Liver (tissue), 9 donors: ENCODE data around the gene DEPDC5. TPM values are rescaled to one million over a fixed set of nuclear protein-coding genes. Genes with fewer than 3 reads are reported as not detected.

Experiments used
- DNase-seq: peaks from one replicate; pipeline ENCODE4 v3.0.0-alpha.2; 2017; ENCODE audit warnings: low spot score
- H3K27ac ChIP-seq, 2 donors: one replicate each; pipeline ENCODE4 v1.7.0; 2013; ENCODE audit warnings: inconsistent platforms in 2 of 2, low read length in 2 of 2, control low read depth in 1 of 2, low read depth in 1 of 2, mild to moderate bottlenecking in 1 of 2
- H3K27me3 ChIP-seq, 4 donors: one replicate each; pipeline versions ENCODE4 v1.6.1 to v1.7.0; 2013; ENCODE audit warnings: low read length in 3 of 4, inconsistent platforms in 1 of 4, mild to moderate bottlenecking in 1 of 4, moderate library complexity in 1 of 4; ENCODE audit not compliant: control insufficient read depth in 4 of 4, insufficient read depth in 4 of 4
- H3K36me3 ChIP-seq, 4 donors: one replicate each; pipeline versions ENCODE4 v1.6.1 to v1.7.0; 2013; ENCODE audit warnings: low read length in 3 of 4, mild to moderate bottlenecking in 3 of 4, low read depth in 1 of 4, moderate library complexity in 1 of 4; ENCODE audit not compliant: control insufficient read depth in 4 of 4, insufficient read depth in 3 of 4
- H3K4me1 ChIP-seq, 4 donors: one replicate each; pipeline versions ENCODE4 v1.6.1 to v1.7.0; 2013; ENCODE audit warnings: low read length in 3 of 4, mild to moderate bottlenecking in 3 of 4, moderate library complexity in 1 of 4; ENCODE audit not compliant: control insufficient read depth in 4 of 4, insufficient read depth in 4 of 4
- H3K4me3 ChIP-seq, 3 donors: one replicate each; pipeline versions ENCODE4 v1.6.1 to v1.7.0; 2013; ENCODE audit warnings: low read length in 3 of 3, control low read depth in 1 of 3, low read depth in 1 of 3, mild to moderate bottlenecking in 1 of 3
- H3K9ac ChIP-seq, 2 donors: one replicate each; pipeline ENCODE4 v1.7.0; 2013; ENCODE audit warnings: low read length in 2 of 2, mild to moderate bottlenecking in 2 of 2, moderate library complexity in 2 of 2, control low read depth in 1 of 2, low read depth in 1 of 2
- H3K9me3 ChIP-seq, 4 donors: one replicate each; pipeline versions ENCODE4 v1.6.1 to v1.7.0; 2013; ENCODE audit warnings: low read length in 3 of 4; ENCODE audit not compliant: control insufficient read depth in 4 of 4
- EGR1 ChIP-seq, 2 donors: IDR thresholded peaks; 2 replicates each; pipeline ENCODE4 v1.6.1; 2016 to 2018; ENCODE audit warnings: antibody characterized with exemption in 2 of 2, low read depth in 2 of 2
- FOXA1 ChIP-seq: IDR thresholded peaks from 2 replicates; pipeline ENCODE4 v1.6.1; 2016; ENCODE audit warnings: antibody characterized with exemption
- FOXA2 ChIP-seq: IDR thresholded peaks from 2 replicates; pipeline ENCODE4 v1.6.1; 2016; ENCODE audit warnings: antibody characterized with exemption
- GABPA ChIP-seq, 2 donors: IDR thresholded peaks in 1 of 2; conservative IDR thresholded peaks in 1 of 2; 2 replicates each; pipeline ENCODE4 v1.6.1; 2016; ENCODE audit warnings: antibody characterized with exemption in 2 of 2, mild to moderate bottlenecking in 1 of 2, moderate library complexity in 1 of 2
- HNF4A ChIP-seq, 2 donors: conservative IDR thresholded peaks; 2 replicates each; pipeline ENCODE4 v1.6.1; 2016; ENCODE audit warnings: antibody characterized with exemption in 2 of 2, mild to moderate bottlenecking in 2 of 2
- HNF4G ChIP-seq: IDR thresholded peaks from 2 replicates; pipeline ENCODE4 v1.6.1; 2016; ENCODE audit warnings: antibody characterized with exemption
- JUND ChIP-seq, 2 donors: IDR thresholded peaks; 2 replicates each; pipeline ENCODE4 v1.6.1; 2016; ENCODE audit warnings: antibody characterized with exemption in 2 of 2
- NR2F2 ChIP-seq: IDR thresholded peaks from 2 replicates; pipeline ENCODE4 v1.6.1; 2016; ENCODE audit warnings: antibody characterized with exemption
- RAD21 ChIP-seq, 2 donors: IDR thresholded peaks; 2 replicates each; pipeline ENCODE4 v1.6.1; 2016; ENCODE audit warnings: antibody characterized with exemption in 2 of 2, mild to moderate bottlenecking in 2 of 2
- RXRA ChIP-seq, 2 donors: IDR thresholded peaks; 2 replicates each; pipeline ENCODE4 v1.6.1; 2017 to 2018; ENCODE audit warnings: antibody characterized with exemption in 2 of 2, mild to moderate bottlenecking in 1 of 2
- SP1 ChIP-seq: IDR thresholded peaks from 2 replicates; pipeline ENCODE4 v1.6.1; 2018; ENCODE audit warnings: antibody characterized with exemption, mild to moderate bottlenecking
- TAF1 ChIP-seq: conservative IDR thresholded peaks from 2 replicates; pipeline ENCODE4 v1.6.1; 2016; ENCODE audit warnings: antibody characterized with exemption, mild to moderate bottlenecking
- YY1 ChIP-seq: IDR thresholded peaks from 2 replicates; pipeline ENCODE4 v1.6.1; 2016; ENCODE audit warnings: antibody characterized with exemption, mild to moderate bottlenecking
- WGBS: extraction: QIAGEN DNeasy Blood & Tissue Kit; methylation state at CpG from one replicate; pipeline ENCODE4 v1.1.7; 2013; 5-methylcytosine and 5-hydroxymethylcytosine counted together
- polyA plus RNA-seq, 2 donors: library from polyadenylated mRNA; stranded (reverse) in 1 of 2; unstranded in 1 of 2; fragments of 200-250 nt in 1 of 2; fragments of >200 nt in 1 of 2; fragmentation: Nextera tagmentation in 1 of 2; extraction: Ambion mirVana in 1 of 2; gene quantifications; one replicate each; pipeline versions ENCODE4 v1.2.1 to v1.2.3, GENCODE V29; 2013 to 2015
- total RNA-seq, 2 donors: library from RNA; depleted of rRNA; stranded (reverse); fragments of >200 nt; gene quantifications; one replicate each; pipeline ENCODE4 v1.2.3, GENCODE V29; 2014
- TF ChIP-seq, protein P1 (sequence below): fragments of 150-350 bp; IDR thresholded peaks from 2 replicates; pipeline ENCODE4 v1.5.1; 2017; ENCODE audit warnings: improper control_type of control experiment, low read depth, low read length; ENCODE audit not compliant: missing input control
- TF ChIP-seq, protein P2 (sequence below): IDR thresholded peaks from 2 replicates; pipeline ENCODE4 v1.6.1; 2016; ENCODE audit warnings: antibody characterized with exemption
- TF ChIP-seq, protein P3 (sequence below): IDR thresholded peaks from 2 replicates; pipeline ENCODE4 v1.6.1; 2016; ENCODE audit warnings: antibody characterized with exemption
- TF ChIP-seq, protein P4 (sequence below): IDR thresholded peaks from 2 replicates; pipeline ENCODE4 v1.6.1; 2016; ENCODE audit warnings: antibody characterized with exemption
- TF ChIP-seq, protein P5 (sequence below): IDR thresholded peaks from 2 replicates; pipeline ENCODE4 v1.6.1; 2016; ENCODE audit warnings: antibody characterized with exemption, mild to moderate bottlenecking
- donor health status: healthy.
- donor health status: healthy.
- donor health status: healthy.
- donor health status: healthy.
- donor health status: healthy.

Gene DEPDC5
- total and polyA plus RNA-seq, 4 donors: 5.5 to 19.4 (median 12.6) TPM

DNA sequence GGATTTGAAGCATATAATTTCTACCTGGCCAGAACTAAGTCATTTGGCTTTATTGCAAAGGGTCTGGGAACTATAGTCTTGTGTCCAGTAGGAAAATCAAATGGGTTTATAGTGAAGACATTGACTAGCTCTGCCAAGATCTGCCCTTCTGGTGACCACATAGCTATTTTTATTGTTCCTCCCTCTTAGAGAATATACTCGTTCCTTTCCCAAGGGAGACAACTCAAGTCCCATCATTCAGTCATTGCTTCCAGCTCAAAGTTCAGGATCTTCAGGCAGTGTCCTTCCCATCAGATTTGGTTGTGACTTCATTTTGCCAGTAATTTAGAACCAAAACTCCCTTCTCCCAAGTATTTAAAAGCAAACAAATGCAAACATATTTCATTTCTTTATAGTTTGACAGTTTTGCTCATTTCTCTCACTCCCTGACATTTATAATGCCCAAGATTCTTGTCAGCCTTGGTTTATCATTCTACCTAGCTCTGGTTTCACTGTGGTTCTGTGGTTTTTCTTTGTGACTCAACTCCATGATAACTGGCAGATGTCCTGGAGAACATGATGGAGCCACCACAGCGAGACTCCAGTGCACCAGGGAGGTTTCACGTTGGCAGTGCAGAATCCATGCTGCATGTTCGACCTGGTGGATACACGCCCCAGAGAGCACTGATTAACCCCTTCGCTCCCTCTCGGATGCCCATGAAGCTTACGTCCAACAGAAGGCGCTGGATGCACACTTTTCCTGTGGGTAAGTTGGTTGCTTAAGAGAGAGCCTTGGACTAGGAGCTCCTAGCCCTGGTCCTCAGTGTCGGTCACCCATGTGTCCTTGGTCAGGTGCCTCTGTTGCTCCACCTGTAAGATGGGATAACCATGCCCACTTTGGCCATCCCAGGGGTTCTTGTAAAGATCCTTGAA lies 64.9 kb downstream of the DEPDC5 start:
- WGBS: 87% methylated on average over 10 of the region's 10 CpGs

More for the DNA sequence above, 64.9 kb downstream of the DEPDC5 start:
- DNase-seq: no peak
- no peaks in the 10 kb centered on the region for H3K27me3 ChIP-seq
- H3K9me3 ChIP-seq: no peaks in the 10 kb centered on the region
- H3K4me3 ChIP-seq: no peak overlapping the region
- no peak overlapping the region for H3K27ac ChIP-seq
- H3K36me3 ChIP-seq: peaks cover 0 to 61% (median 51%) of the 10 kb centered on the region in 4 donors
- peaks cover 4 to 23% (median 20%) of the 10 kb centered on the region in 4 donors for H3K4me1 ChIP-seq
- TF ChIP-seq HNF4G: no peak
- TF ChIP-seq RAD21 (IDR thresholded peaks at IDR 0.05): no peak
- TF ChIP-seq YY1: no peak
- TF ChIP-seq, protein P1, sequence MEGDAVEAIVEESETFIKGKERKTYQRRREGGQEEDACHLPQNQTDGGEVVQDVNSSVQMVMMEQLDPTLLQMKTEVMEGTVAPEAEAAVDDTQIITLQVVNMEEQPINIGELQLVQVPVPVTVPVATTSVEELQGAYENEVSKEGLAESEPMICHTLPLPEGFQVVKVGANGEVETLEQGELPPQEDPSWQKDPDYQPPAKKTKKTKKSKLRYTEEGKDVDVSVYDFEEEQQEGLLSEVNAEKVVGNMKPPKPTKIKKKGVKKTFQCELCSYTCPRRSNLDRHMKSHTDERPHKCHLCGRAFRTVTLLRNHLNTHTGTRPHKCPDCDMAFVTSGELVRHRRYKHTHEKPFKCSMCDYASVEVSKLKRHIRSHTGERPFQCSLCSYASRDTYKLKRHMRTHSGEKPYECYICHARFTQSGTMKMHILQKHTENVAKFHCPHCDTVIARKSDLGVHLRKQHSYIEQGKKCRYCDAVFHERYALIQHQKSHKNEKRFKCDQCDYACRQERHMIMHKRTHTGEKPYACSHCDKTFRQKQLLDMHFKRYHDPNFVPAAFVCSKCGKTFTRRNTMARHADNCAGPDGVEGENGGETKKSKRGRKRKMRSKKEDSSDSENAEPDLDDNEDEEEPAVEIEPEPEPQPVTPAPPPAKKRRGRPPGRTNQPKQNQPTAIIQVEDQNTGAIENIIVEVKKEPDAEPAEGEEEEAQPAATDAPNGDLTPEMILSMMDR: no peak
- no peak for TF ChIP-seq RXRA (IDR thresholded peaks at IDR 0.05)
- no peak for TF ChIP-seq EGR1 (IDR thresholded peaks at IDR 0.05; ENCODE audit: low read depth in 2 of 2)
- no peak for TF ChIP-seq GABPA (IDR thresholded peaks at IDR 0.05 in 1 of 2, conservative IDR thresholded peaks at IDR 0.05 in 1 of 2)
- TF ChIP-seq, protein P2, sequence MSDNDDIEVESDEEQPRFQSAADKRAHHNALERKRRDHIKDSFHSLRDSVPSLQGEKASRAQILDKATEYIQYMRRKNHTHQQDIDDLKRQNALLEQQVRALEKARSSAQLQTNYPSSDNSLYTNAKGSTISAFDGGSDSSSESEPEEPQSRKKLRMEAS: no peak
- no peak for TF ChIP-seq JUND (IDR thresholded peaks at IDR 0.05)
- TF ChIP-seq, protein P3, sequence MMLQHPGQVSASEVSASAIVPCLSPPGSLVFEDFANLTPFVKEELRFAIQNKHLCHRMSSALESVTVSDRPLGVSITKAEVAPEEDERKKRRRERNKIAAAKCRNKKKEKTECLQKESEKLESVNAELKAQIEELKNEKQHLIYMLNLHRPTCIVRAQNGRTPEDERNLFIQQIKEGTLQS: no peak
- no peak for TF ChIP-seq FOXA1
- no peak for TF ChIP-seq HNF4A (conservative IDR thresholded peaks at IDR 0.05)
- no peak for TF ChIP-seq NR2F2
- TF ChIP-seq TAF1: no peak
- TF ChIP-seq, protein P4, sequence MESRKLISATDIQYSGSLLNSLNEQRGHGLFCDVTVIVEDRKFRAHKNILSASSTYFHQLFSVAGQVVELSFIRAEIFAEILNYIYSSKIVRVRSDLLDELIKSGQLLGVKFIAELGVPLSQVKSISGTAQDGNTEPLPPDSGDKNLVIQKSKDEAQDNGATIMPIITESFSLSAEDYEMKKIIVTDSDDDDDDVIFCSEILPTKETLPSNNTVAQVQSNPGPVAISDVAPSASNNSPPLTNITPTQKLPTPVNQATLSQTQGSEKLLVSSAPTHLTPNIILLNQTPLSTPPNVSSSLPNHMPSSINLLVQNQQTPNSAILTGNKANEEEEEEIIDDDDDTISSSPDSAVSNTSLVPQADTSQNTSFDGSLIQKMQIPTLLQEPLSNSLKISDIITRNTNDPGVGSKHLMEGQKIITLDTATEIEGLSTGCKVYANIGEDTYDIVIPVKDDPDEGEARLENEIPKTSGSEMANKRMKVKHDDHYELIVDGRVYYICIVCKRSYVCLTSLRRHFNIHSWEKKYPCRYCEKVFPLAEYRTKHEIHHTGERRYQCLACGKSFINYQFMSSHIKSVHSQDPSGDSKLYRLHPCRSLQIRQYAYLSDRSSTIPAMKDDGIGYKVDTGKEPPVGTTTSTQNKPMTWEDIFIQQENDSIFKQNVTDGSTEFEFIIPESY: no peak
- TF ChIP-seq, protein P5, sequence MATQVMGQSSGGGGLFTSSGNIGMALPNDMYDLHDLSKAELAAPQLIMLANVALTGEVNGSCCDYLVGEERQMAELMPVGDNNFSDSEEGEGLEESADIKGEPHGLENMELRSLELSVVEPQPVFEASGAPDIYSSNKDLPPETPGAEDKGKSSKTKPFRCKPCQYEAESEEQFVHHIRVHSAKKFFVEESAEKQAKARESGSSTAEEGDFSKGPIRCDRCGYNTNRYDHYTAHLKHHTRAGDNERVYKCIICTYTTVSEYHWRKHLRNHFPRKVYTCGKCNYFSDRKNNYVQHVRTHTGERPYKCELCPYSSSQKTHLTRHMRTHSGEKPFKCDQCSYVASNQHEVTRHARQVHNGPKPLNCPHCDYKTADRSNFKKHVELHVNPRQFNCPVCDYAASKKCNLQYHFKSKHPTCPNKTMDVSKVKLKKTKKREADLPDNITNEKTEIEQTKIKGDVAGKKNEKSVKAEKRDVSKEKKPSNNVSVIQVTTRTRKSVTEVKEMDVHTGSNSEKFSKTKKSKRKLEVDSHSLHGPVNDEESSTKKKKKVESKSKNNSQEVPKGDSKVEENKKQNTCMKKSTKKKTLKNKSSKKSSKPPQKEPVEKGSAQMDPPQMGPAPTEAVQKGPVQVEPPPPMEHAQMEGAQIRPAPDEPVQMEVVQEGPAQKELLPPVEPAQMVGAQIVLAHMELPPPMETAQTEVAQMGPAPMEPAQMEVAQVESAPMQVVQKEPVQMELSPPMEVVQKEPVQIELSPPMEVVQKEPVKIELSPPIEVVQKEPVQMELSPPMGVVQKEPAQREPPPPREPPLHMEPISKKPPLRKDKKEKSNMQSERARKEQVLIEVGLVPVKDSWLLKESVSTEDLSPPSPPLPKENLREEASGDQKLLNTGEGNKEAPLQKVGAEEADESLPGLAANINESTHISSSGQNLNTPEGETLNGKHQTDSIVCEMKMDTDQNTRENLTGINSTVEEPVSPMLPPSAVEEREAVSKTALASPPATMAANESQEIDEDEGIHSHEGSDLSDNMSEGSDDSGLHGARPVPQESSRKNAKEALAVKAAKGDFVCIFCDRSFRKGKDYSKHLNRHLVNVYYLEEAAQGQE: no peak
- TF ChIP-seq FOXA2: no peak
- TF ChIP-seq SP1: no peak
- H3K9ac ChIP-seq: no peak overlapping the region
